Measurements from ENCODE around the gene HS6ST2.
A peak's percentile ranks its signal among the peaks of the same experiment; 100 is the strongest.

HS6ST2 gene

GRCh38 chrX:132737743-132738142, 220.7 kb downstream of the HS6ST2 start:
- DNase-seq: peak; percentile 26

GRCh38 chrX:132732236-132732635, 226.2 kb downstream of the HS6ST2 start:
- DNase-seq: no peak

GRCh38 chrX:132730726-132731125, 227.7 kb downstream of the HS6ST2 start:
- DNase-seq: no peak

GRCh38 chrX:132730266-132730665, 228.2 kb downstream of the HS6ST2 start:
- DNase-seq: no peak

GRCh38 chrX:132728296-132728695, 230.1 kb downstream of the HS6ST2 start:
- DNase-seq: no peak

GRCh38 chrX:132718431-132718958, 239.9 kb downstream of the HS6ST2 start:
- no peak for DNase-seq

GRCh38 chrX:132716006-132716405, 242.4 kb downstream of the HS6ST2 start:
- no peak for DNase-seq

- no peak for DNase-seq
Measured at GRCh38 chrX:132714913-132715312, 243.5 kb downstream of the HS6ST2 start.

GRCh38 chrX:132712350-132712749, 246.1 kb downstream of the HS6ST2 start:
- no peak for DNase-seq

- DNase-seq: no peak
Measured at GRCh38 chrX:132710656-132711155, 247.7 kb downstream of the HS6ST2 start.

- no peak for DNase-seq
Measured at GRCh38 chrX:132708529-132708928, 249.9 kb downstream of the HS6ST2 start.

- no peak for DNase-seq
Measured at GRCh38 chrX:132704769-132705168, 253.7 kb downstream of the HS6ST2 start.

GRCh38 chrX:132694382-132694781, 264.0 kb downstream of the HS6ST2 start:
- no peak for DNase-seq

- DNase-seq: no peak
Measured at GRCh38 chrX:132692526-132692925, 265.9 kb downstream of the HS6ST2 start.

GRCh38 chrX:132692066-132692465, 266.4 kb downstream of the HS6ST2 start:
- no peak for DNase-seq

- DNase-seq: no peak
Measured at GRCh38 chrX:132689612-132690563, 268.5 kb downstream of the HS6ST2 start.

GRCh38 chrX:132685276-132685675, 273.2 kb downstream of the HS6ST2 start:
- DNase-seq: no peak

GRCh38 chrX:132677233-132677716, 281.2 kb downstream of the HS6ST2 start:
- DNase-seq: no peak

- DNase-seq: no peak
Measured at GRCh38 chrX:132676561-132677186, 281.8 kb downstream of the HS6ST2 start.

- no peak for DNase-seq
Measured at GRCh38 chrX:132676102-132676501, 282.3 kb downstream of the HS6ST2 start.

GRCh38 chrX:132673331-132673730, 285.1 kb downstream of the HS6ST2 start:
- DNase-seq: no peak

- DNase-seq: no peak
Measured at GRCh38 chrX:132671229-132671641, 287.2 kb downstream of the HS6ST2 start.

- DNase-seq: no peak
Measured at GRCh38 chrX:132669142-132669541, 289.3 kb downstream of the HS6ST2 start.

- DNase-seq: no peak
Measured at GRCh38 chrX:132668178-132668577, 290.3 kb downstream of the HS6ST2 start.
